Measurements from ENCODE around the gene SOX30. TPM values are rescaled to one million over a fixed set of nuclear protein-coding genes. Genes with fewer than 3 reads are reported as not detected.

The SOX30 gene
- total and polyA plus RNA-seq, 2 experiments from 2014 or later, result not detected

GRCh38 chr5:157594257-157594656 is 58.0 kb downstream of the SOX30 start:
- H3K4me2 ChIP-seq, result peak overlapping the region; percentile 24
- DNase-seq (ENCODE audit: low spot score), result no peak
- no peaks in the 10 kb centered on the region for H3K79me2 ChIP-seq
- H3K27me3 ChIP-seq, result no peaks in the 10 kb centered on the region
- peak overlapping the region; percentile 6 for H3K27ac ChIP-seq
- H4K20me1 ChIP-seq (ENCODE audit: insufficient read depth, poor library complexity, severe bottlenecking), result no peaks in the 10 kb centered on the region
- H3K4me1 ChIP-seq (ENCODE audit: insufficient read depth), result no peaks in the 10 kb centered on the region
- no peaks in the 10 kb centered on the region for H3K9me3 ChIP-seq (ENCODE audit: low read depth)
- no peak overlapping the region for H3K4me3 ChIP-seq
- H2AFZ ChIP-seq, result no peak overlapping the region
- H3K9me2 ChIP-seq (replicated peaks; ENCODE audit: insufficient read depth), result no peaks in the 10 kb centered on the region
- TF ChIP-seq CTCF (IDR thresholded peaks at IDR 0.05; ENCODE audit: poor library complexity) (no peak), EZH2phosphoT487 (IDR thresholded peaks at IDR 0.05; ENCODE audit: low read depth, severe bottlenecking, unreplicated experiment) (no peak), EZH2 (IDR thresholded peaks at IDR 0.05; ENCODE audit: borderline replicate concordance) (no peak)
- H3K36me3 ChIP-seq (replicated peaks; ENCODE audit: insufficient read depth, low read depth), result no peaks in the 10 kb centered on the region

DNA sequence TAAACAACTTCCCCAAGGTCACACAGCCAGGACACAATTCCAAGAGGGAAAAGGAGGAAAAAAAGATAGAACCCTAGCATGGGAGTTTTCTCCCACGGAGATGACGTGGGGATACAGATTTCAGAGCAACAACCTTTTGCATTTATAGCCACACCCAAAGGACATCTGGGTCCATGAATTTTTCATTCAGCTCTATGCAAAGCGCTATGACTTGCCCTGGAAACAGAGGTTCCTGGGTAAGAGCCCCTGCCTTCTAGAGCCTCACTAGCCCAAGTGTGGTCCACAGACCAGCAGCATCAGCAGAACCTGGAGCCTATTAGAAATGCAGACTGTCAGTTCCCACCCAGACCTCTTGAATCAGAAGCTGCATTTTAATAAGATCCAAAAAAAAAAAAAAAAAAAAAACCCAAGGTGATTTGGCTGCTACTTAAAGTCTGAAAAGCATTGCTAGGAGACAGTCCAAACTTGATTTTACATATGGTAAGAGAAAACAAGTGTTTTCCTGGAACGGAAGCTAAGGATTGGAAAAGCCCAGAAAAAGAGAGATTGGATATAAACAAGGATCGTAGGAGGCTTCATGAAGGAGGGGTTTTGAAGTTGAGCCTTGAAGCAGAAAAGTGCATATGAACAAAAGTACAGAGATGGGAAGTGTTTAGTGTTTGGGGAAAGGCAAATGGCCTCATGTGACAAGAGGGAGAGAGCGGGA is 59.0 kb downstream of the SOX30 start:
- Histone ChIP-seq H3K27ac (no peak overlapping the region), H3K79me2 (no peaks in the 10 kb centered on the region), H3K27me3 (no peaks in the 10 kb centered on the region), H3K9me3 (ENCODE audit: low read depth) (no peaks in the 10 kb centered on the region), H3K36me3 (replicated peaks; ENCODE audit: insufficient read depth, low read depth) (no peaks in the 10 kb centered on the region), H3K4me1 (ENCODE audit: insufficient read depth) (no peaks in the 10 kb centered on the region), H3K9me2 (replicated peaks; ENCODE audit: insufficient read depth) (no peaks in the 10 kb centered on the region), H2AFZ (no peak overlapping the region), H3K4me2 (no peak overlapping the region), H3K4me3 (no peak overlapping the region), H4K20me1 (ENCODE audit: insufficient read depth, poor library complexity, severe bottlenecking) (no peaks in the 10 kb centered on the region)
- 85% methylated on average over 6 of the region's 6 CpGs for WGBS (ENCODE audit: low lambda C conversion rate, missing lambda C conversion rate)
- DNase-seq (ENCODE audit: low spot score), result no peak
- TF ChIP-seq EZH2 (IDR thresholded peaks at IDR 0.05; ENCODE audit: borderline replicate concordance) (no peak), EZH2phosphoT487 (IDR thresholded peaks at IDR 0.05; ENCODE audit: low read depth, severe bottlenecking, unreplicated experiment) (no peak), CTCF (IDR thresholded peaks at IDR 0.05; ENCODE audit: poor library complexity) (no peak)

- Histone ChIP-seq H3K9me2 (replicated peaks; ENCODE audit: insufficient read depth) (no peaks in the 10 kb centered on the region), H3K27ac (no peak overlapping the region), H2AFZ (no peak overlapping the region), H4K20me1 (ENCODE audit: insufficient read depth, poor library complexity, severe bottlenecking) (no peaks in the 10 kb centered on the region), H3K4me2 (no peak overlapping the region), H3K27me3 (no peaks in the 10 kb centered on the region), H3K4me3 (no peak overlapping the region), H3K4me1 (ENCODE audit: insufficient read depth) (no peaks in the 10 kb centered on the region), H3K36me3 (replicated peaks; ENCODE audit: insufficient read depth, low read depth) (no peaks in the 10 kb centered on the region), H3K9me3 (ENCODE audit: low read depth) (no peaks in the 10 kb centered on the region), H3K79me2 (no peaks in the 10 kb centered on the region)
- TF ChIP-seq EZH2 (IDR thresholded peaks at IDR 0.05; ENCODE audit: borderline replicate concordance), result no peak
- no peak for TF ChIP-seq EZH2phosphoT487 (IDR thresholded peaks at IDR 0.05; ENCODE audit: low read depth, severe bottlenecking, unreplicated experiment)
- no peak for TF ChIP-seq CTCF (IDR thresholded peaks at IDR 0.05; ENCODE audit: poor library complexity)
- WGBS (ENCODE audit: low lambda C conversion rate, missing lambda C conversion rate), result 90% methylated on average over 3 of the region's 3 CpGs
- no peak for DNase-seq (ENCODE audit: low spot score)
Observed at GRCh38 chr5:157592594-157592993, 59.6 kb downstream of the SOX30 start.

Measured in hepatocyte (in vitro differentiated cells).